Erythroblast (primary cell): ENCODE data around the gene PCDHB7.

Experiments
- GATA1 ChIP-seq: IDR thresholded peaks from 2 replicates; pipeline ENCODE4 v1.6.1; 2011; ENCODE audit warnings: low read depth, mild to moderate bottlenecking, control low read depth, low read length, moderate library complexity
- POLR2A ChIP-seq: IDR thresholded peaks from 2 replicates; pipeline ENCODE4 v1.6.1; 2011; ENCODE audit warnings: mild to moderate bottlenecking, low read length

DNA sequence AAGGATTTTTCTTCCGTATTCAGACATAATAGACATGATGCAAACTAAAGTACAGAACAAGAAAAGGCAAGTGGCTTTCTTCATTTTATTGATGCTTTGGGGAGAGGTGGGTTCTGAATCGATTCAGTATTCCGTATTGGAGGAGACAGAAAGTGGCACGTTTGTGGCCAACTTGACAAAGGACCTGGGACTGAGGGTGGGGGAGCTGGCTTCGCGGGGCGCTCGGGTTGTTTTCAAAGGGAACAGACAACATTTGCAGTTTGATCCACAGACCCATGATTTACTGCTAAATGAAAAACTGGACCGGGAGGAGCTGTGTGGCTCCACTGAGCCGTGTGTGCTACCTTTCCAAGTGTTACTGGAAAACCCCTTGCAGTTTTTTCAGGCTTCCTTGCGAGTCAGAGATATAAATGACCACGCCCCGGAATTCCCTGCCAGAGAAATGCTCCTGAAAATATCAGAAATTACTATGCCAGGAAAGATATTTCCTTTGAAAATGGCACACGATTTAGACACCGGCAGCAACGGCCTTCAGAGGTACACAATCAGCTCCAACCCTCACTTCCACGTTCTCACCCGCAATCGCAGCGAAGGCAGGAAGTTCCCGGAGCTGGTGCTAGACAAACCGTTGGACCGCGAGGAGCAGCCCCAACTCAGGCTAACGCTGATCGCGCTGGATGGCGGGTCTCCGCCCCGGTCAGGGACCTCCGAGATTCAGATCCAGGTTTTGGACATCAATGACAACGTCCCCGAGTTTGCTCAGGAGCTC, 22.0 kb upstream of the PCDHB7 start:
- TF ChIP-seq POLR2A (no peak), GATA1 (no peak)
